Skin epidermis (tissue), 12 donors: ENCODE results near the gene COL4A3.

Experiments used
- H3K27ac ChIP-seq, 21 experiments: fragments of 200-600 bp; sonication (generic) in 11 of 21; one replicate each; pipeline ENCODE4 v1.5.0; 2020; ENCODE audit warnings: mild to moderate bottlenecking in 3 of 21, inconsistent platforms in 2 of 21, moderate library complexity in 2 of 21
- H3K4me3 ChIP-seq, 7 experiments: fragments of 200-600 bp; sonication (generic) in 2 of 7; one replicate each; pipeline ENCODE4 v1.5.0; 2020; ENCODE audit warnings: inconsistent platforms in 2 of 7, mild to moderate bottlenecking in 2 of 7, moderate library complexity in 1 of 7

Gene COL4A3

DNA sequence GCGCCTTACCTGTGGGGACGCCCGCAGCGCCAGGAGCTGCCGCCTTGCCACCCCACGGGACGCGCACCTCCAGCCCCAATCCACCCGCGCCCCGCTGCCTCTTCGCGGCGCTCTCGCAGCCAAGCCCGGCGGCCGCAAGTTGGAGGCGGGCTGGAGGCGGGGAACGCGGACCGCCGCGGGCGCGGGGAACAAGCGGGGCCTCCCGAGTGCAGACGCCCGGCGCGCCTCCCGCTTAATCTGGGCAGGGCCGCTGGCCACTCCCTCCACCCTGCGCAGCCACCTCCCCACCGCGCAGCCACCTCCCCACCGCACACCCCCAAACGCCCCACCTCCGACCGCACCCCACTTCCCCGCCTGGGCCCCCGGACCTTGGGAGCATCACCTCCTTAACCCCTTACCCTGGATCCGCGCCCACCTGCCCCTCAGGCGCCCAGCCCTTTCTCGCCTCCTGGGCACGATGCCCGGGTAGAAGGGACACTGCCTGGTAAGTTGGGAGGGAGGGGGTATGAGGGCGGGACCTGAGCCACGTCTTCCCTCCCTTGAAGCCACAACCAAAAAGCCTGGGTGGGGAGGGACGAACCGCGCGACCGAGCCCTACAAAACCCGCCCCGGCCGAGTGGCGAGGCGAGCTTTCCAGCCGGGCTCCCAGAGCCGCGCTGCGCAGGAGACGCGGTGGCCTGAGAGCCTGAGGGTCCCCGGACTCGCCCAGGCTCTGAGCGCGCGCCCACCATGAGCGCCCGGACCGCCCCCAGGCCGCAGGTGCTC, at the start of gene COL4A3, which contains the start of gene COL4A4:
TSS of gene COL4A3 (plus strand) at position 627 of the 765 bp plus-strand sequence. CDS start at position 730, 103 bp downstream.
TSS of gene COL4A4 (minus strand) at position 208 of the 765 bp plus-strand sequence. CDS start 16,722 bp downstream, outside the sequence.
- H3K27ac ChIP-seq: peak within 1 kb of the TSS in 5 of 21 experiments; percentile 33 to 71 (median 47)
- H3K4me3 ChIP-seq: peak within 1 kb of the TSS; percentile 23 to 48 (median 34)

- Histone ChIP-seq H3K27ac (no peak overlapping the region), H3K4me3 (no peak overlapping the region)
Observed at GRCh38 chr2:227115761-227116160, 48.7 kb upstream of the COL4A3 start.

GRCh38 chr2:227117027-227117426, 47.4 kb upstream of the COL4A3 start:
- no peak overlapping the region for H3K27ac ChIP-seq

DNA sequence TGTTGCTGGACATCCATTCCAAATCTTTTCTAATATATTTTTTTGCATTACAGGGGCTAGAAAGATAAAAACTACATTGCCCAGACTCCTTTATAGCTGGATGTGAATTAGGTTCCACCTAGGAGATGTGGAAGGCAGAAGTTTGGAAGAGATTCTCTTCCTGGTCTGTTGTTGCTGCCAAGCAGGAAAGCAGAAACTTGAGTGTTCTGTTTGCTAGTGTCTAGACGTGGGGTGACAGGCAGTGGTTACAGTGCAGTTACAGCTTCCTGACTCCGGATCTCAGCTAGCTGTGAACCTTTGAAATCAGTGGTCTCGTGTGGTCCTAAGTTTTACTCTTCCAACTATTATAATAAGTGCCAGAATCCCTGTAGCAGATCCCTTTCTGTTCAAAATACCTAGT, 46.6 kb upstream of the COL4A3 start:
- H3K4me3 ChIP-seq: no peak overlapping the region
- H3K27ac ChIP-seq: no peak overlapping the region

More at GRCh38 chr2:227117027-227117426, 47.4 kb upstream of the COL4A3 start:
- H3K4me3 ChIP-seq: no peak overlapping the region

DNA sequence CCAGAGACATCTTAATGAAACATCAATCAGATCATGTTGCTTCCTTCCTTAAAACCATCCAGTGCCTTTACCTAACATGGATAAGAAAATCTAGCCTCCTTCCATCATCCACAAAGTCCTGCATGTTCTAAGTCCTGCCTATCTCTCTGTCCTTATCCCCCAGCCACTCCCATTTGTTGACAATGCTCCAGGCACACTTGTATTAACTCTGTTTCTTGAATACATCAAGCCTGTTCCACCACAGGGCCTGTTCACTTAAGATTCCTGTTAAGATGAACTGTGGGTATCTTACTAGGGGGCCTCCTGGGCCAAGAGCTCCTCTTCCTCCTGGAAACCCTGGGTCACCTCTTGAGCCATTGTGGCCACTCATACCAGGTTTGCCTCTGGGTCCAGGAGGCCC, 46.1 kb upstream of the COL4A3 start:
- H3K4me3 ChIP-seq: no peak overlapping the region
- no peak overlapping the region for H3K27ac ChIP-seq

GRCh38 chr2:227123697-227124096, 40.7 kb upstream of the COL4A3 start:
- H3K27ac ChIP-seq: no peak overlapping the region
- no peak overlapping the region for H3K4me3 ChIP-seq

- no peak overlapping the region for H3K27ac ChIP-seq
- no peak overlapping the region for H3K4me3 ChIP-seq
Observed at GRCh38 chr2:227124811-227125210, 39.6 kb upstream of the COL4A3 start.

DNA sequence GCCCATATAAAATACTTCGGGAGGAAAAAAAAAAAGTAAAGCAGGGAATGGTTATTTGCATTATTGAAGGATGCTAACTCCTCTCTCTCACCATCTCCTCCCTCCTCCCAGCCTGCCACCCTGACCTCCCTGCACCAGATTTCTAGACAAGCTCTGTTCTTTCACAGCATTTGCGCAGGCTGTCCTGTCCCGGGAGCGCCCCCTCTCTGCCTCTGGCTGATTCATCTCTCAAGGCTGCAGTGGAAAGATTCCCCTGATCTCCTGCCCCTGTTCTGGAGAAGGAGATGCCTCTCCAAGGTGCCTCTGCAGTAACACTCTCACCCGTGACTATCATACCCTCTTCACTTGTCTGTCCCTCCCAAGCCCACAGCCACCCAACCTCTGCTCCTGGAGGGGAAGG, 38.9 kb upstream of the COL4A3 start:
- Histone ChIP-seq H3K27ac (no peak overlapping the region), H3K4me3 (no peak overlapping the region)

DNA sequence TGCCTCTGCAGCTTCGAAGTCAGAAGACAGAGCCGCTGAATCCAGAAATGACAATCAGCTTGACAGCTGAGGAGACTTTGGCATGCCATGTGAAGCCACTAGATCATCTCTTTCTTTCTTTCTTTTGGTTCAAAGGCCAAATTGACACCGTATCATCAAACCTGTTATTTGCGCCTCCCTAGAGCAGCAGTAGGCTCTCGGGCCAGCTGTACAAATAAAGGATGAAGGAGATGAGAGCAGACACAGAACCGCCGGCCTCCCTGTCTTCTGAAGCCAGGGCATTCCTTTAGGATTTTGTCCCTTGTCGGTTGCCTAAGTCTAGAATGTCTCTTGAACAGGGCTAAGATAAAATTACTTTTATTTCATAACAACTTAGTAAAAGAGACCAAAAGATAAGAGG, 37.2 kb upstream of the COL4A3 start:
- no peak overlapping the region for H3K4me3 ChIP-seq
- H3K27ac ChIP-seq: no peak overlapping the region

- Histone ChIP-seq H3K27ac (no peak overlapping the region), H3K4me3 (no peak overlapping the region)
Observed at GRCh38 chr2:227130636-227131035, 33.8 kb upstream of the COL4A3 start.

GRCh38 chr2:227132986-227133385, 31.4 kb upstream of the COL4A3 start:
- Histone ChIP-seq H3K4me3 (no peak overlapping the region), H3K27ac (no peak overlapping the region)

- H3K27ac ChIP-seq: no peak overlapping the region
- H3K4me3 ChIP-seq: no peak overlapping the region
Observed at GRCh38 chr2:227134591-227134990, 29.8 kb upstream of the COL4A3 start.

DNA sequence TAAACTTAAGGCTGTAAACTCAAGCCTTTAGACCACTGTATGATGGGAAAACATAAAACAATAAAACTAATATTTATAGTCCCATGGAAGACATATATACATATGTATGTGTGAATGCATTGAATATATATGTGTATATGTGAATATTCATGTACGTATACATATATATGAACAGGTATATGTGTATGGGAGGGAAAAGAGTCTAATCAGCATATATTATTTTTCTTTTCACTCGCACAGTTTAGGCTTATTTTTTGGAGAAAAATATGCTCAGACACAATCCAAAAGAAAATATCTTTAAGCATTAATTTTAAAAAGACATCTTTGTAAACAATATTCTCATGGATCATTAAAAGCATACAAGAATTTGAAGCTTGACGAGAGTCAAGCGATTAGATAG, 23.1 kb upstream of the COL4A3 start:
- H3K27ac ChIP-seq: no peak overlapping the region
- H3K4me3 ChIP-seq: no peak overlapping the region

- H3K4me3 ChIP-seq: no peak overlapping the region
- no peak overlapping the region for H3K27ac ChIP-seq
Observed at GRCh38 chr2:227143895-227144294, 20.5 kb upstream of the COL4A3 start.

DNA sequence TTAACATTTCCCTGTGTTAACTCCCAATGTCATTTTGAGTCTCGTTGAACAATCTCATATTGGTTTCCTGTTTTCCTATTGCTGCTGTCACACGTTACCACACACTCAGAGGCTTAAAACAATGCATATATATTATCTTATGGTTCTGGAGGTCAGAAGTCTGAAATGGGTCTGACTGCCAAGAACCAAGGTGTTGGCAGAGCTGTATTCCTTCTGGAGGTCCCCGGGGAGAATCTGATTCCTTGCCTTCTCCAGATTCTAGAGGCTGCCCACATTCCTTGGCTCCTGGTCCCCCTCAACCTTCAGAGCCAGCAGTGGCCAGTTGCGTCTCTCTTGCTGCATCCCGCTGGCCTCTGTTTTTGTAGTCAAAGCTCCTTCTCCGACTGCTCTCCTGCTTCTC, 18.0 kb upstream of the COL4A3 start:
- Histone ChIP-seq H3K27ac (no peak overlapping the region), H3K4me3 (no peak overlapping the region)

DNA sequence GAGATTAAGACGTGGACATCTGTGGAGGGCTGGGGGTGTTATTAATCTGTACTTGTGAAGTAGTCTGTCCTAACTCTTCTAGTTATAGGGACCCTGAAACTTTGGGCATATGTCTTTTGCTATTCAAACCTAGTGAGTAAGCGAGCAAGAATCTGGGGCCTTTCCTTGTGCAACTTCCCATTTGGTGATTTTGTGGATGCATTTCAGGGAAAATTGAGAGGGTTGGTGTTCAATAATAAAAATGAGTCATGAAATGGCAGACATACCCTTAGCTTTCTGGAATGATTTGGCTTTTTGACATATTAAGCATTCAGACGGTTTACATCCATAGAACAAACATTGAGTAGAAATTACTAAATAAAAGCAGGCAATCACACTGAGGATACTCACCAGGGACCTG, 17.4 kb upstream of the COL4A3 start:
- Histone ChIP-seq H3K27ac (no peak overlapping the region), H3K4me3 (no peak overlapping the region)

- no peak overlapping the region for H3K27ac ChIP-seq
- no peak overlapping the region for H3K4me3 ChIP-seq
Observed at GRCh38 chr2:227148106-227148505, 16.3 kb upstream of the COL4A3 start.

GRCh38 chr2:227150222-227150936, 14.0 kb upstream of the COL4A3 start:
- no peak overlapping the region for H3K4me3 ChIP-seq
- H3K27ac ChIP-seq: no peak overlapping the region

DNA sequence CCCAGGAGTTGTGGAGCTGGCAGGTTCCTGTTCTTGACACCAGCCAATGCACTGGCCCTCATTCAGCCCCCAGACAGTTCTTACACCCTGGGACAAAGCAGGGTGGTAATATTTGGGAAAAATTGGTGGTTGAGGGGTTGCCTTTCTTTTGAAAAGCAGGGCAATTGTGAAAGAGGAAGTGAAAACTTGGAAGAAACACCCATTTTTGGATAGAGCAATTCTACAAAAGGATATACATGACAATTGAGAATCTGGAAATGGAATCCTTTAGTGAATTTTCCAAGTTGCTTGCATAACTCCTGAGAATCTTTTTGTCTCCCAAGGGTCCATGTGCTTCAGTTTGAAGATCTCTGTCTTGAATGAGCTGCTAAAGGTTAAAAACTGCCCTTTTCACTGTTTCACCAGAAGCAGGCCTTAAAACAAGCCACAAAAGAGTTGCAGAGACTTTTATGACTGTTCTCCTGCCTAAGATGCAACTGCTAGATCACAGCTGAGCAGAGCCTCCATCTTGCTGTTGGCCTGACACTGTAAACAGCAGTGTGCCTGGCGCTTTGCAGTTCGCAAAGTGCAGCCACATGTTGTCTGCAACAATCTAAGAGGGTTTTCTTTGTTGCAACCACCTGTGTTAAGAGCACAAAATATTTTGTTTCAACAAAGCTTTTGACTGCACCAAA, 12.2 kb upstream of the COL4A3 start:
- Histone ChIP-seq H3K27ac (no peak overlapping the region), H3K4me3 (no peak overlapping the region)

DNA sequence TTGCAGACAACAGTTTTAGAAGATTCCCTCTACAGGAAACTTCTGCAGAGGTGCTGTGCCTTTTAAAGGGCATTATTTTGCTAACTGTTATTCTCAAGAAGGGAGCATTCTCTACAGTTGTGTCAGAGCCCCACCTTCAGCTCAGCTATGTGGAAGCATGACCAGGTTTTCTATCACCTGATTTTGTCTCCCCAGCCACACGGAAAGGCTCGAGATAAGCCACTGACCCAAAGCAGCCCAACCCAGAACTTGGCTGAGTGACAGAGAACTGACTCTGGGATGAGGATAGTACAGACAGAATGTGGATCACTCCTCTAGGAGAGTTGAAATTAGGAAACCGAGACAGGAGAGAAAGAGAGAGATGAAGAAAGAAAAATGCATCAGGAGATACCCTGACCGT, 11.1 kb upstream of the COL4A3 start:
- no peak overlapping the region for H3K27ac ChIP-seq
- H3K4me3 ChIP-seq: no peak overlapping the region
